ENCODE measurements around the gene MT1E.
"Not testable (repeated sequence)": the region's sequence is repeated elsewhere in the genome, so short reads cannot be mapped to it uniquely, and the experiment has no call there.

MT1E gene

DNA sequence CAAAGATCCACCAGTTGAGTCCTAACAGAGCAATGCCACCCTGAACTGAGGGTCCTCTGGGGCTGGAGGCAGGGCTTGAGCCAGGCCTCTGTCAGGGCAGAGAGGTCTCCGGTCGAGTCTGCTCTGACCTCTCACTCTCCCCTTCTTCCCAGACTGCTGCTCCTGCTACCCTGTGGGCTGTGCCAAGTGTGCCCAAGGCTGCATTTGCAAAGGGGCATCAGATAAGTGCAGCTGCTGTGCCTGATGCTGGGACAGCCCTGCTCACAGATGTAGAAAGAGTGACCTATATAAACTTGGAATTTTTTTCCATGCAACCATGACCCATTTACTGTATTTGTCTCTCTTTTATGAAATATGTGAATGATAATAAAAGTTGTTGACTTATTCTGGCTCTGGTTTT is 23.7 kb downstream of the MT1E start:
- no peak for DNase-seq

DNA sequence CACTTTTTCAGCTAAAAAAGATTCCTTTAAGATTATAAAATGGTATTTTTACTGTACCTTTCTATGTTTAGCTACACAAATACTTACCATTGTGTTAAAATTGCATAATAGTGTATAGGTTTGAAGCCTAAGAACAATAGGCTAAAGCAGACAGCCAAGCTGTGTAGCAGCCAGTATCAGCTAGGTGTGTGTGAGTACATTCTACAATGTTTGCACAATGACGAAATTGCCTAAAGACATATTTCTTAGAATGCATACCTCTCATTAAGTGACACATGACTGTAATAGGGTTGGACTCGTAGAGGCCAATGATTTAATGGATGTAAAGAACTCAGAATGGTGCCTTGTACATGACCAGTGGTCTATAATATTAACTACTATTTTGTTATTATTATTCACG is 24.2 kb downstream of the MT1E start:
- no peak for DNase-seq

DNA sequence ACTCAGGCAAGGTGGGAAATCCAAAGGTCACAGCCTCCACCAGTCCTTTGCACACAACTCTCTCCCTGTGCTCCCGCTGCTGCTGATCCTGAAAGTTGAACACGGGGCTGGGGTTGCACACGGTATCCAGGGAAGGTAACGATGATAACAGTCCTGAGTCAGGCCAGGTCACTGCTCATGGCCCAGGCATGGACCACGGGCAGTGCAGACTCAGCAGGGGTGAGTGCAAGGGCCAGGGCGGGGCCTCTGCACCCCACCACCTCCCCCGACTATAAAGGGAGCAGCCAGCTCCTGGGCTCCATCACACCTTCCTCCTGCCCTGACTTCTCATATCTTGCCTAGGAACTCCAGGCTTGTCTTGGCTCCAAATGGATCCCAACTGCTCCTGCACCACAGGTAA is 26.0 kb downstream of the MT1E start, which contains the start of gene MT1B:
Gene MT1B (plus strand): TSS at position 301 of the 400 bp plus-strand sequence. CDS start 68 bp downstream, at position 369.
- DNase-seq: no peak

DNA sequence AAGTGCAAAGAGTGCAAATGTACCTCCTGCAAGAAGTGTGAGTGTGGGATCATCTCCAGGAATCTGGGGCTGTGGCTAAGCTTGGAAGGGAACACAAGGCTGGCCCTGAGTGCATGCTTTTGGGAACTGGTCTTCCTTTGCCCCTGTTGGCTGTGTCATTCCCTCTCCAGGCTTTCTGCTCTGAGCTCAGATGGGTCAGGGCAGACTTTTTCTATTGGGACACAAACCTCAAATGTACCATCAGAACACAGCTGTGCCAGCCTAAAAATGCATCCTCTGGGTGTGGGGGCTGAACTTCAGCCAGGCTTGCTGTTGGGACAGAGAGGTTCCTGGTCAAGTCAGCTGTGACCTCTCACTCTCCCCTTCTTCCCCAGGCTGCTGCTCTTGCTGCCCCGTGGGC is 27.0 kb downstream of the MT1E start:
- no peak for DNase-seq

DNA sequence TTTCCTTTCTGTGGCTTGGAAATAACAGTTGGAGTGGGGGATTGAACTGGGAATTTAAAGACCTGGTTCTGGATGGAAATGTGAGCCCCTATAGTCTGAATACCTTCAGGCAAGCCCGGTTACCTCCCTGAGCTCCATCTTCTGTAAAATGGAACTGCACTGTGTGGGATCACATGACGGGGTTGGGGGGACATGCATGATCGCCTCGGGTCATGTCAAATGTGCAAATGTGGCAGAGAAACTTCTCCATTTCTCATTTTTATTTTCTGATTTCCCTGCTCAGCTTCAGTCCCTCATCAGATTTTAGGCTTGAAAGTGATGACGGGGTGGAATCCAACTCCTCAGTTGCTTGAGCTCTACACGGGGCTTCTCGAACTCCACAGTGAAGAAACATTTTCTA is 27.6 kb downstream of the MT1E start:
- DNase-seq: no peak

DNA sequence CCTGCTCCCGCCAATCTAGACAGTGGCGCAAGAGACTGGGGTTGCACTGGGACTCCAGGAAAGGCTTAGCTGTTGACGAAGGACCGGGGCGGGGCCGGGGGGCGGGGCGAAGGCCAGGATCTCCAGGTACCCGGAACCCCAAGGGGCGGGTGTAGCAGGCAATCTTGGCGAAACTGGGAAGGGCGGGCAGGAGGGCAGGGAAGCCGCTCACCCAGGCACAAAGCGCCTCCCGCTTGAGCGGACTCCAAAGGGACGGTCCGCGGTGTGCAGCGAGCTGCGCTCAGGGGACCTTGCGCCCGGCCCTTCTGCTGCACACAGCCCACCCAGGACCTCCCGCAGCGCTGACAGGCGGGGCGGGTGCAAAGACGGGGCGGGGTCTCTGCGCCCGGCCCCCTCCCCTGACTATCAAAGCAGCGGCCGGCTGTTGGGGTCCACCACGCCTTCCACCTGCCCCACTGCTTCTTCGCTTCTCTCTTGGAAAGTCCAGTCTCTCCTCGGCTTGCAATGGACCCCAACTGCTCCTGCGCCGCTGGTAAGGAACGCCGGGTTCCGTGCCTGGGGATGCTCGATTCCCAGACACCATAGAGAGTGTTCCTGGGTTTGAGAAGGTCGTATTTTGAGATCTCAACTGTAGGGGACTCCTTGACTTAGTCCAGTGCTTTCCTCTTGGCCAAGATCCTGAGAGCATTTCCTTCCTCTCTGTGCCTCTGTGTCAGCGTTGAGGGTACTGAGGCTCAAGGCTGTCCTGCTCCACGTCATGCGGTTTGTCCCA is 32.2 kb downstream of the MT1E start, which contains the start of gene MT1F:
Gene MT1F (plus strand): TSS at position 405 of the 772 bp plus-strand sequence. CDS start 100 bp downstream, at position 505.
- DNase-seq: no peak

DNA sequence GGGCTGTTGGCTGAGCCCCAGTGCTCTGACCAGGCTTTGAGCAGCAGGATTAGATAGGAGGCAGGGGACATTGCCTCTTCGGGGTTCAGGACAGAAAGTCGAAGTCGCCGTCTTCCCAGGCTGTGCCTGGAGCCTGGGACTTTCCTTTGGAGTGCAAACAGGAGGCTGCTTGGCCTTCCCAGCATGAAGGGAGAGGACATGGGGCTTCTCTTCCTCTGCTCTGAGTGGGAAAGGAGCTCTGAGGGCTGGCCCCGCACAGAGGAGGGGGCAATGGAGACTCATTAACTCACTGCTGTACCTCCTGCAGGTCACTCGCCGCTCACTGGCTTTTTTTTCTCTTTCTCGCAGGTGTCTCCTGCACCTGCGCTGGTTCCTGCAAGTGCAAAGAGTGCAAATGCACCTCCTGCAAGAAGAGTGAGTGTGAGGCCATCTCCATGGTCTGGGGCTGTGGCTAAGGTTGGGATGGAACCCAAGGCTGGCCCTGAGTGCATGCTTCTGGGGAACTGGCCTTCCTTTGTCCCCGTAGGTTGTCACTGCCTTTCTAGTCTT is 32.8 kb downstream of the MT1E start:
- no peak for DNase-seq

DNA sequence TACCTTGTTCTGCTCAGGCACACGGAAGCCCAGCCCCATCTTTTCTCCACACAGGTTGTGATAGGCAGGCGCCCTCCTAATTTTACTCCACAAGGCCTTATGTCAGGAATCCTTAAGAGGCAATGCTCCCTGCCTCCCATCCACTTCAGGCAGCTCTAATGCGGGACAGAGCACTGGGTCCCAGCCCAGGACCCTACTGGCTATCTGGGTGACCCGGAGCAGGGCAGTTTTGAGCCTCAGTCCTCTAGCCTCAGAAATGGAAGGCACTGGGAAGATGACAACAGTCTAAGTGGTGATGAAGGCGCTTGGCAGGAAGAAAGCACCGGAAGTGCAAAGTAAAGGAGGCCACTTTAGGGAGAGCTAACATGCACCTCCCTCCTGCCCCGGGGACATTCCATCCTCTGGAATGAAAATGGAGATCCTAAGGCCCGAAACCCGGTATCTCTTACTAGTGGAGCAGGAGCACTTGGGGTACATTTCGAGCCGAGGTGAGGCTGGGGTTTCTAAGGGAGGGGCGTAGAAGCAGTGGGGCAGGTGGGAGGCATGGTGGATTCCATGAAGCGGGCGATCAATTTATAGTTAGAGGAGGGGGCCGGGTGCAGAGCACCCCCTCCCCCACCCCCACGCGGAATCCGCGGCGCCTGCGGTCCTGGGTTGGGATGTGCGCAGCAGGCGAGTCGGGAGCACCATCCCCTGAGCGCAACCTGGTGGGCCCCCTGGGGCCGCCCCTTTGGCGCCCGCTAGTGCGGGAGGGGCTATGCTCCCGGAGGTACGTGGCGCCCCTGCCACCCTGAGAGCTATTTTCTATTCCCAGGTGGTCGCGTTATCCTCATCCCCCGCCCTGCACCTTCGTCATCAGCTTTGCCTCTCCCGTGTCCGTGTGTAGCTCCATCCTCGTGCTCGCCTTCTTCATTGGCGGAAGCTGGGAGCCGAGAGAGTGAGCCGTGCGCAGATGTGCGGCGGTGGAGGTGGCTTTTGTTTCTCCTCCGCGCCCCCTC is 37.1 kb downstream of the MT1E start:
- DNase-seq: no peak

DNA sequence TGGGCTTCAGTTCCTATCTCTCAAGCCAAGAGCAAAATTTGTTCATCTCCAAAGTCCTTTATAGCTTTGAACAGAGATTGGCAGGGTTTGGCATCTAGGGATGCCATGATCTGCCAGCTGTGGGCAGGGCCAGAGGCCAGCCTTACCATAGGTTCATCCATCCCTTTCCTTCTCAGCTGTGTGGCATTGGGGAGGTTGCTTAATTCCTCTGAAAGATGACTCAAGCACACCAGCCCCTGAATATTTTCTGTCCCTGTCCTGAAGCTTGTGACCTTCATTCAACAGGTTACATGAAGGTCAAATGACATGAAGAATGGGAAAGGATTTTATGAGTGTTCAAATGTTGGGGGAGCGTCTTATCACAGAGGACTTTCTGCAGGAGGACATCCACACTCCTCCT is 38.9 kb downstream of the MT1E start:
- DNase-seq: no peak

DNA sequence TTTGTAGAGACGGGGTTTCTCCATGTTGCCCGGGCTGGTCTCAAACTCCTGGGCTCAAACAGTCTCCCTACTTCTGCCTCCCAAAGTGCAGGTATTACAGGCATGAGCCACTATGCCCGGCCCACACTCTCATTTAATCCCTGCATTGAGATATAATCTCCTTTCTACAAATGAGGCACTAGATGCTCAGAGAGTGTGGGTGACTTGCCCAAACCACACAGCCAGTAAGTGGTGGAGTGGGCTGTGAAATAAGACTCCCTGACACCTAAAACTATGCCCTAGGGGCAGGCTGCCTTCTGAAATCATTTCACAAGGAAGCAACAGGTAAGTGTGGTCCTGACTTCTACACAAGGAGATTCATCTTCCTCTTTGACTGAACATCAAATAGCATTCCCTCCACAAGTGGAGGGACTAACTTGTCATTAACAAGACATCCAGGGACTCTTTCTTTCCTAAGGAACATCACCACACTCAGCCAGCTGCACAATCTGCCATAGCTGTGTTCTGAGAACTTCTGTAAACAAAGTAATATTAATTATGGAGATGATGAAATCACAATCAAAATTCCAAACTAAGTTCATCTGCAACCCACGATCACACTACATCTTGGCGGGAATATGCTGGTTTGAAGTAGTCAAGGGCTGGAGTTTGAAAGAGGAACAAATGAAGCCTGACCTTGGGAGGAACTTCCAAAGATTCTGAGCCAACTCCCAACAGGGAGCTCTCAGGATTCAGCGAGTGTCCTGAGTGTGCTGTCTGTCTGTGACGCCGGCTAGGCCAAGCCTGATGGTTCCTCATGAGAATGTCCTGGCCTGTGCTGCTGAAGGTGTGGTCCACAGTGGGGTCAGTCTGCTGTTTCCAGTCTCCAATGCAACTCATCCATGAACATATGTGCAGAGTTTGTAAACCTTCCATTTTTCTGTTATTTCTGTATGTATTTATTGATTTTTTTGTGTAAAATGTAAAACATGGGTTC is 40.0 kb downstream of the MT1E start:
- DNase-seq: not testable (repeated sequence)

DNA sequence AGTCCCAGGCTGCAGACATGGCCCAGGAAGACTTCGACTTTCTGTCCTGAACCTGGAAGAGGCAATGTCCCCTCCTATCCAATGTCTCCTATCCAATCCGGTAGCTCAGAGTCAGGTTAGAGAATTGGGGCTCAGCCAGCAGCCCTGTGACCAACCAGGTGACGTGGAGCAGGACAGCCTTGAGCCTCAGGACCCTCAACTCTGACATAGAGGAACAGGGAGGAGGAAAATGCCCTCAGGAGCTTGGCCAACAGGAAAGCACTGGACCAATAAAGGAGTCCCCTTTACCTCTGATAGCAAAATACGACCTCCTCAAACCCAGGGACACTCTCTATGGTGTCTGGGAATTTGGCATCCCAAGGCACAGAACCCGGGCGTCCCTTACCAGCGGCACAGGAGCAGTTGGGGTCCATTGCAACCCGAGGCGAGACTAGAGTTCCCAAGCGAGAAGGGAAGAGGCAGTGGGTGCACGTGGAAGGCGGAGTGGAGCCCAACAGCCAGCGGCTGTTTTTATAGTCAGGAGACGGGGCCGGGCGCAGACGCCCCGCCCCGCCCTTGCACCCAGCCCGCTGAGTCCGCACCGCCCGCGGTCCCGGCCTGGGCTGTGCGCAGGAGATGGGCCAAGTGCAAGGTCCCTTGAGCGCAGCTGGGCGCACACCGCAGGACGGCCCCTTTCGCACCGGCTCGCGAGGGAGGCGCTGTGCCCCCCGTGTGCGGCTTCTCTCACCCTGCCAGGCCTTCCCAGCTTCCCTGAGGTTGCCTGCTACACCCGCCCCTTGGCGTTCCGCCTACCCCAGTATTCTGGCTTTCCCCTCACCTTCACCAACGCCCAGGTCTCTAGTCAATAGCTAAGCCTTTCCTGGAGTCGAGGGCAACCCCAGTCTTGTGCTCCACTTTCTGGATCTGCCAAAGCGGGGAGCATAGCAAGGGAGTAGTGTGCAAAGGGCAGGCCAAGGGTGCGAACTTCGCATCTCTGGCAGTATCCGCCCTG is 42.3 kb downstream of the MT1E start, which contains the start of gene MT1G:
Gene MT1G (minus strand): TSS at position 485 of the 991 bp plus-strand sequence. CDS start 72 bp downstream, at position 413.
- no peak for DNase-seq

DNA sequence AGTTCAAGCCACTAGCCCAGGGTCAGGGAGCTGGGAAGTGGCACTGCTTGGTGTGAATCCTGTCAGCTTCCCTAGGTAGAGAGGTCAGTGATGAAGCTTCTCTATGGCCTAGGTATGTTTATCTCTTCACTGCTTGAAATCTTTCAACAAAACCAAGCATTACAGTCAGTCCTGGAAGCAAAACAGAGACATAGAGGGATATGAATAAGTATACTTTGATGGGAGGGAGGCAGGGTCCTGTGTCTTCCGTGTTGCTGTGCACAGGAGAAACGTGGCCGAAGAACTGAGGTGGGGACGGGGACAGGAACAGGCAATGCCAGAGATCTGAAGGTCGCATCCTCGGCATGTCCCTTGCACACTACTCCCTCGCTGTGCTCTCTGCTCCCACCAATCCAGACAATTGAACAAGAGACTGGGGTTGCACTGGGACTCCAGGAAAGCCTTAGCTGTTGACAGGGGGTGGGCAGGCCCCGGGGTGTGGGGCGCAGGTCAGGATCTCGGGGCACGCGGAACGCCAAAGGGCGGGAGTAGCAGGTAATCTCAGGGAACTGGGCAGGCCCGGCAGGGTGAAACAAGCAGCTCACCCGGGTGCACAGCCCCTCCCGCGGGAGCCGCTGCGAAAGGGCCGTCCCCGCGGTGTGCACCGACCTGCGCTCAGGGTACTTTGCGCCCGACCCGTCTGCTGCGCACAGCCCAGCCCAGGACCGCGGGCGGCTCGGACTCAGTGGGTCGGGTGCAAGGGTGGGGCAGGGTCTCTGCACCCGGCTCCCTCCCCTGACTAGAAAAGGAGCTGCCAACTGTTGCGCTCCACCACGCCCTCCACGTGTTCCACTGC is 43.6 kb downstream of the MT1E start, which contains the start of gene MT1H:
Gene MT1H (plus strand): TSS at position 810 of the 835 bp plus-strand sequence. CDS start 71 bp downstream, outside the sequence.
- DNase-seq: no peak

DNA sequence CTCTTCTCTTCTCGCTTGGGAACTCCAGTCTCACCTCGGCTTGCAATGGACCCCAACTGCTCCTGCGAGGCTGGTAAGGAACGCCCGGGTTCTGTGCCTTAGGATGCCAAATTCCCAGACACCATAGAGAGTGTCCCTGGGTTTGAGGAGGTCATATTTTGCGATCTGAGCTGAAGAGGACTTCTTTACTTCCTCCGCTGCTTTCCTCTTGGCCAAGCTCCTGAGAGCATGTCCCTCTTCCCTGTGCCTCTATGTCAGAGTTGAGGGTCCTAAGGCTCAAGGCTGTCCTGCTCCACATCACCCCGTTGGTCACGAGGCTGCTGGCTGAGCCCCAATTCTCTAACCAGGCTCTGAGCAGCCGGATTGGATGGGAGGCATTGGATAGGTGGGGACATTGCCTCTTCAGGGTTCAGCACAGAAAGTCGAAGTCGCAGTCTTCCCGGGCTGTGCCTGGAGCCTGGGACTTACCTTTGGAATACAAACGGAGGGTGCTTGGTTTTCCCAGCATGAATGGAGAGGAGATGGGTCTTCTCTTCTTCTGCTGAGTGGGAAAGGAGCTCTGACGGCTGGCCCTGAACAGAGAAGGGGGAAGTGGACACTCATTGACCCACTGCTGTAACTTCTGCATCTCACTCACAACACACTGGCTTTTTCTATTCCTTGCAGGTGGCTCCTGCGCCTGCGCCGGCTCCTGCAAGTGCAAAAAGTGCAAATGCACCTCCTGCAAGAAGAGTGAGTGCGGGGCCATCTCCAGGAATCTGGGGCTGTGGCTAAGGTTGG is 44.4 kb downstream of the MT1E start:
- DNase-seq: no peak

DNA sequence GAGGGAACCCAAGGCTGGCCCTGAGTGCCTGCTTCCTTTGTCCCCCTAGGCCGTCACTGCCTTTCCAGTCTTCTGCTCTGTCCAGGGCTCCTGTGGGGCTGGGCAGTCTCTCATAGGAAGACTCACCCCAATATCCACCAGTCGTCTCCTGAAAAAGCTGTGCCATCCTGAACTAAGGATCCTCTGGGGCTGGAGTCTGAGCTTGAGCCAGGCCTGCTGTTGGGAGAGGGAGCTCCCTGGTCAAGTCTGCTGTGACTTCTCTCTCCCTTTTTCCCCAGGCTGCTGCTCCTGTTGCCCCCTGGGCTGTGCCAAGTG is 45.0 kb downstream of the MT1E start:
- DNase-seq: no peak

DNA sequence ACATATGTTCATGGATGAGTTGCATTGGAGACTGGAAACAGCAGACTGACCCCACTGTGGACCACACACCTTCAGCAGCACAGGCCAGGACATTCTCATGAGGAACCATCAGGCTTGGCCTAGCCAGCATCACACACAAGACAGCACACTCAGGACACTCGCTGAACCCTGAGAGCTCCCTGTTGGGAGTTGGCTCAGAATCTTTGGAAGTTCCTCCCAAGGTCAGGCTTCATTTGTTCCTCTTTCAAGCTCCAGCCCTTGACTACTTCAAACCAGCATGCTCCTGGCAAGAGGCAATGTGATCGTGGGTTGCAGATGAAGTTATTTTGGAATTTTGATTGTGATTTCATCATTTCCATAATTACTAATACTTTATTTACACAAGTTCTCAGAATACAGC is 46.1 kb downstream of the MT1E start:
- DNase-seq: not testable (repeated sequence)

DNA sequence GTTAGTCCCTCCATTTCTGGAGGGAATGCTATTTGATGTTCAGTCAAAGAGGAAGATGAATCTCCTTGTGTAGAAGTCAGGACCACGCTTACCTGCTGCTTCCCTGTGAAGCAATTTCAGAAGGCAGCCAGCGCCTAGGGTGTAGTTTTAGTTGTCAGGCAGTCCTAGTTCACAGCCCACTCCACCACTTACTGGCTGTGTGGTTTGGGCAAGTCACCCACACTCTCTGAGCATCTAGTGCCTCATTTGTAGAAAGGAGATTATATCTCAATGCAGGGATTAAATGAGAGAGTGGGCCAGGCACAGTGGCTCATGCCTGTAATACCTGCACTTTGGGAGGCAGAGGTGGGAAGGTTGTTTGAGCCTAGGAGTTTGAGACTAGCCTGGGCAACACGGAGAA is 46.6 kb downstream of the MT1E start:
- not testable (repeated sequence) for DNase-seq

DNA sequence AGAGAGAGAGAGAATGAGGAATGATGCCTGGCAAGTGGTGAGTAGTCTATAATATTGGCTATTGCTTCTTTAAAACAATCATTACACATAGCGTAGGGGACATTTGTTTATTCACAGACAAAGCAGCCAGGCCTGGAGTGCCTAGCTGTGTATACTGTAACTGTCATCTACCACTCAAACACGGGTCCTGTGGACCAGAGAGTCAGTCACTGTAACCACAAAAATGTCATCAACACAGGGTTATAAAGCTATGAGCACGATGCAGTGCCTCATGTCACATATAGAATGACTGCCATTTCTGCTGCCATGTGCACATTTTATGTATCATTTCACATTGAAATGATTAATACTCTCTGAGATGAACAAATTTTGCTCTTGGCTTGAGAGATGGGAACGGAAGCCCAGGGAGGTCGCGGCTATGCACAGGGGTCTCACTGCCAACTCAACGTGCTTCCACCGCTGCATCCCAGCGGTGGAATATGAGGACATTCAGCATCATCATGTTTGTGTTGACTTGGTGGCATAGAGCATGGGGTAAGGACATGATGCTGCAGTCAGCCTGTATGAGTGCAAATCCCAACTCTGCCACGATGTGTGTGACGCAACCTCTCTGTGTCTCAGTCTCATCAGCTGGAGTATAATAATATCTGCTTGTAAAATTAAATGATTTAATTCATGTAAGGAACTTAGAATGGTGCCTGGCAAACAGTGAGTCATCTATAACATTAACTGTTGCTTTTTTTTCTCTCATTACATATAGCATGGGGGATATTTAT is 47.4 kb downstream of the MT1E start:
- no peak for DNase-seq

DNA sequence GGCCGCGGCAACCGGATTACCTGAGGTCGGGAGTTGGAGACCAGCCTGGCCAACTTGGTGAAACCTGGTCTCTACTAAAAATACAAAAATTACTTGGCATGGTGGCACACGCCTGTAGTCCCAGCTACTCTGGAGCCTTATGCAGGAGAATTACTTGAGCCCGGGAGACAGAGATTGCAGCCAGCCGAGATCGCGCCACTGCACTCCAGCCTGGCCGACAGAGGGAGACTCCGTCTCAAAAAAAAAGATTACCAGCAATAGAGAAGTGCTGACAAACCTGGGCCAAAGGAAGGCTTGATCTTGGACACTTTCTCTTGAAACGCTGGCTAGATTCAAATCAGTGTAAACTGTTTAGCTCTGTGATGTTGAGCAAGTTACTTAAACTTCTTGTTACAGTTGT is 48.3 kb downstream of the MT1E start:
- DNase-seq: no peak
